Placental pericyte (primary cell): ENCODE data around the gene DNM2. TPM values are rescaled to one million over a fixed set of nuclear protein-coding genes. Genes with fewer than 3 reads are reported as not detected.
A peak's percentile ranks its signal among the peaks of the same experiment; 100 is the strongest.

ENCODE experiments used
- small RNA-seq: library from RNA; depleted of rRNA; stranded (forward); fragments of <200 nt; gene quantifications from one replicate; pipeline ENCODE3, GENCODE V24; 2012; ENCODE audit warnings: low replicate concordance
- total RNA-seq: library from RNA; depleted of rRNA; stranded (reverse); fragments of >200 nt; gene quantifications from 2 replicates; pipeline ENCODE4 v1.2.3, GENCODE V29; 2012

DNM2 gene
- total RNA-seq, result 137 and 157 TPM in 2 replicates

DNA sequence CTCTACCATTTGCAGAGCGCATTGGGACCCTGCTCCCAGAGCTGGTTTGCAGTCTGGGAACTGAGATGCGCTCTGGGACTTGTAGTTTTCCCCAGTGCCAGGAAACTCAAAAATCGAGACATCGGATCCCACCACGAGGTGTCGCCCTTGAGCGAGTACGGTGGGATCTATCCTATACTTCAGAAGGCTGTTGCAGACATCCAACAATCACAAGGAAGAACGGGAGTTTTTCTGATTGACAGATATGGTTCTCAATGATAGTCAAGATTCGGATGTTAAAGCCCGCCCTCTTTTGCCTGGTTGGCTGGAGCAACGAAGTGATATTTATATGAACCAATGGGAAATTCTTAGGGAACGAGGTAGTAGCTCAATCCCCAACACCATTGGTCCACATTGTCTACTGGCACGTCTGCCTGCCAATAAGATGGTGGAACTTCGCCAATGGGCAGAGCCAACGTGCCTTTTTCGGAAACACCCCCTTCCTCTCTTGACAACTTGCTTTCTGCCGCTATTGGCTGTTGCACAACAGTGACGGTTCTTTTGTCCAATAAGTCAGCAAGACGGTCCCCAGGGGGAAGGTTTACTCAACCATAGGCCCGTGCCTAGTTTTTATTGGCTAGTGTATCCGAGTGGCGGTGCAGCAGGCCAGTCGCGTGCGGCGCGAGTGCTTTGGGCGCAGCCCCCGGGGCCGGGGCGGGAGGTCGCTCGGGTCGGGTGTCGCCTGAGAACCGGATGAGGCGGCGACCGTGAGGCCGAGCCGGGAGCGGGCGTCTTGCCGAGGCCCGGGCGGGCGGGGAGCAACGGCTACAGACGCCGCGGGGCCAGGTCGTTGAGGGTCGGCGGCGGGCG is at the start of gene DNM2:
Gene DNM2, plus strand, starts transcription at position 724 of the 849 bp plus-strand sequence. CDS start 164 bp downstream, outside the sequence.

DNA sequence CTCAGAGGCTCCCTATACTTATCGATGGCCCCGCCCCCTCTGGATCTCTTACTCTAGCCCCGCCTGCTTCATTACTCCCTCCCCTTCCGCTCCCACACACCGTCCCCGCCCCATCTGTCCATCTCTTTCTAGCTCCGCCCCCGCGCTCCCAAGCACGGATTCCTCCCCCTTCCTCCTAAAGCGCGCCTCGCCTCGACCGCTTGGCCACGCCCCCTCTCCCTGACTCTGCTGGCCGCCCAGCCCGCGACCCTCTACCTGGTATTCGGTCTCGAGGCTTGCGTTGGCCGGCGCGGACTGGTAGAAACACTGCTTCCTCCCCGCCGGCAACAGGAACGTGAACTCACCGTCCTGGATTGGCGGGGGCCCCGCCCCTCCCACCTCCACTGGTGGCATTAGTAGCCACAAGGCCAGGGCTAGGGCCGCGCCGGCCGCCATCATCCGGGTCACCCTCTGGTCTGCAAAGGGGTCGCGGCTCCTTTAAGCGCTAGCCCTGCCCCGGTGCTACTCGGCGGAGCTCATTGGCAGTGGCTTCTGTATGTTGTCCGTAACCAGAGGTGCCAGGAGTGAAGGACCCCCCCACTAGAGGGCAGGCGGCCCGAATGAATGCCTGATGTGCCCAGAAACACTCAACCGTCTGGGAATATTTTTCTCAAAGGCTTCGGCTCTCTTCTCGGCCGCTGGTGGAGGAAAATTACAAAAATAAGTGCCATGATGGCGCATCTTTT is 118.0 kb downstream of the DNM2 start, which contains the start of gene TMED1:
Gene TMED1, minus strand, starts transcription at position 459 of the 725 bp plus-strand sequence. Its CDS starts 21 bp downstream, at position 438.

DNA sequence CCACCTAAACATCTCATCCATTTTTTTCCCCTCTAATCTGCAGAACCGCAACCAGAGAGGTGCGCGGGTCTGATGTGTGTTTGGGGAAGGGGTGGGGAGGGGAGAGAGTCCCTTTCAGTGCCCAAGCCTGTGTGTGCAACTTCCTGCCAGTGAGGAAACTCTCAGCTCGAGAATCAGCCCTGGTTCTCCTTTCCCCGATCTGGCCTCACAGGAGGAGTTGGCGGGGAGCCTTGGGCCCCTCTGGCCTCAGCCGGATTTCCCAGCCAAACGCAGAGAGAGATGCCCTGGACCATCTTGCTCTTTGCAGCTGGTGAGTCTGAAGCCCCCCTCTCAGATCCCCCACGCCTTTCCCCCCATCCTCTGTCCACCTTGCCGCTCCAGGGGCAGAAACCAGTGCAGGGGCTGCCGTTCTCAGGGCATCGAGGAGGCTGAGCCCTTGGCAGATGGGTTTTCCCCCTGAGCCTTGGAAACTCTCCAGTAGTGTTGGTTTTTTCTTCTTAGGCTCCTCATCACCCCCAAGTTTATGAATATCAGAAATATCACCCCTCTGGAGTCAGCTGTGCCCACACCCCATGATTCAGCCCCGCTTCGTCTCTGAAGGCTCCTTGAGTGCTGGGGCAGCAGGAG is 130.5 kb downstream of the DNM2 start, which contains the start of gene C19orf38:
Gene C19orf38, plus strand, starts transcription at position 186 of the 627 bp plus-strand sequence. Its CDS starts 94 bp downstream, at position 280.

DNA sequence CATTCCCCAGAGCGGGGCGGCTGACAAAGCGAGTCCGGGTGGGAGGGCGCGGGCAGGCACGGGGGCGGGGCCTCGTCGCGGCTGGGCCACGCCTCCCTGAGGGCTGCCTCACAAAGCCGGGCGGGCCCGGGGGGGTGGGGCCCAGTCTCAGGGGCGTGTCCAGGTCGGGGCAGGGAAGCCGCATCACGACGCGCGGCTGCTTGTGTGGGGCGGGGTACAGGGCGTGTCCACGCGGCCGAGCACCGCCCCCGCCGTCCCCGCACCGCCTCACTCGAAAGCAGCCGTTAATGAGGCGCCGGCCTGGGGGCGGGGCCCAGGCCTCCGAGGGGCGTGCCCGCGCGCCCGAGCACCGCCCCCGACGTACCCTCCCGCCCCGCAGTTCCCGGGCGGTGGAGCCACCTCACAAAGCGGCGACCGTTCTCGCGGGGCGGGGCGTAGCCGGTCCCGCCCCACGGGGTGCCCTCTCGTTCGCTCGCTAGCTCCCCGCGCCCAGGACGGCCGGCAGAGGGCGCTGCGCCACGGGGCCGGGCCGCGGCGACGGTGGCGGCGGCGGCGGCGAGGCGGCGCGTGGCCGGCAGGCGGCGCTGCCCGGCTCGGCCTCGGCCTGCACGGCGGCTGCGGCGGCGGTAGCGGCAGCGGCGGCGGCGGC is 153.2 kb downstream of the DNM2 start, which contains the start of gene CARM1:
Gene CARM1, plus strand, starts transcription at position 599 of the 649 bp plus-strand sequence. CDS start 150 bp downstream, outside the sequence.

Small RNA genes within 50 kb of the gene (small RNA-seq; reads per million reads assigned to genes)
- gene MIR199A1, result 1.2 reads per million, percentile 51 among the genes with 10 or more reads in this experiment
- gene MIR4748, result not detected
- not detected for gene MIR638
- gene MIR6793, result not detected

Other genes starting within 250 kb of the DNM2 start
- gene KEAP1, start 214.7 kb upstream of the DNM2 start, total RNA-seq, result 60.6 and 79.3 TPM in 2 replicates
- 2.0 and 10.5 TPM in 2 replicates for gene S1PR5, start 200.6 kb upstream of the DNM2 start, total RNA-seq
- 29.8 and 31.7 TPM in 2 replicates for gene ATG4D, start 174.2 kb upstream of the DNM2 start, total RNA-seq
- gene KRI1, start 152.1 kb upstream of the DNM2 start, total RNA-seq, result 6.8 and 10.3 TPM in 2 replicates
- 3.1 and 12.6 TPM in 2 replicates for gene CDKN2D, start 149.1 kb upstream of the DNM2 start, total RNA-seq
- 0.22 and 1.0 TPM in 2 replicates for gene AP1M2, start 130.8 kb upstream of the DNM2 start, total RNA-seq
- gene SLC44A2, start 92.5 kb upstream of the DNM2 start, total RNA-seq, result 54.3 and 97.6 TPM in 2 replicates
- 95.6 and 192 TPM in 2 replicates for gene ILF3, start 63.7 kb upstream of the DNM2 start, total RNA-seq
- gene QTRT1, start 16.6 kb upstream of the DNM2 start, total RNA-seq, result 26.9 and 30.1 TPM in 2 replicates
- gene TMED1, start 118.1 kb downstream of the DNM2 start, total RNA-seq, result 37.5 and 64.3 TPM in 2 replicates
- not detected in 2 replicates for gene C19orf38, start 130.3 kb downstream of the DNM2 start, total RNA-seq
- 27.1 and 58.0 TPM in 2 replicates for gene CARM1, start 153.5 kb downstream of the DNM2 start, total RNA-seq
- 131 and 175 TPM in 2 replicates for gene YIPF2, start 210.6 kb downstream of the DNM2 start, total RNA-seq
- 24.9 and 41.7 TPM in 2 replicates for gene TIMM29, start 210.7 kb downstream of the DNM2 start, total RNA-seq
- gene SMARCA4, start 243.0 kb downstream of the DNM2 start, total RNA-seq, result 83.6 and 143 TPM in 2 replicates